Stimulated activated memory B cell treated with anti-CD40 and anti-IgM and Interleukin-4, amounts not matched to agents 10 μg/mL and 1 μg/mL and 100 μg/mL, for 72 hours (primary cell): ENCODE data around the gene CKS2.
"Not testable (repeated sequence)": the region's sequence is repeated elsewhere in the genome, so short reads cannot be mapped to it uniquely, and the experiment has no call there.

Source experiments
- ATAC-seq: fragments of 150-1000 bp; cut with Tn5 transposase; 2 replicates; pipeline ENCODE4 v1.10.0; 2021
- H3K27ac Mint-ChIP-seq: one replicate; pipeline ENCODE4 v1.8.0; 2022; ENCODE audit warnings: mild to moderate bottlenecking, mixed read lengths
- H3K27me3 Mint-ChIP-seq: one replicate; pipeline ENCODE4 v1.8.0; 2022; ENCODE audit warnings: mixed read lengths
- H3K36me3 Mint-ChIP-seq: one replicate; pipeline ENCODE4 v1.8.0; 2022; ENCODE audit warnings: mixed read lengths
- H3K4me1 Mint-ChIP-seq: one replicate; pipeline ENCODE4 v1.8.0; 2022; ENCODE audit warnings: mixed read lengths
- H3K4me3 Mint-ChIP-seq: one replicate; pipeline ENCODE4 v1.8.0; 2022; ENCODE audit warnings: mild to moderate bottlenecking, moderate library complexity, mixed read lengths
- H3K9me3 Mint-ChIP-seq: one replicate; pipeline ENCODE4 v1.8.0; 2022; ENCODE audit warnings: mixed read lengths

CKS2 gene

DNA sequence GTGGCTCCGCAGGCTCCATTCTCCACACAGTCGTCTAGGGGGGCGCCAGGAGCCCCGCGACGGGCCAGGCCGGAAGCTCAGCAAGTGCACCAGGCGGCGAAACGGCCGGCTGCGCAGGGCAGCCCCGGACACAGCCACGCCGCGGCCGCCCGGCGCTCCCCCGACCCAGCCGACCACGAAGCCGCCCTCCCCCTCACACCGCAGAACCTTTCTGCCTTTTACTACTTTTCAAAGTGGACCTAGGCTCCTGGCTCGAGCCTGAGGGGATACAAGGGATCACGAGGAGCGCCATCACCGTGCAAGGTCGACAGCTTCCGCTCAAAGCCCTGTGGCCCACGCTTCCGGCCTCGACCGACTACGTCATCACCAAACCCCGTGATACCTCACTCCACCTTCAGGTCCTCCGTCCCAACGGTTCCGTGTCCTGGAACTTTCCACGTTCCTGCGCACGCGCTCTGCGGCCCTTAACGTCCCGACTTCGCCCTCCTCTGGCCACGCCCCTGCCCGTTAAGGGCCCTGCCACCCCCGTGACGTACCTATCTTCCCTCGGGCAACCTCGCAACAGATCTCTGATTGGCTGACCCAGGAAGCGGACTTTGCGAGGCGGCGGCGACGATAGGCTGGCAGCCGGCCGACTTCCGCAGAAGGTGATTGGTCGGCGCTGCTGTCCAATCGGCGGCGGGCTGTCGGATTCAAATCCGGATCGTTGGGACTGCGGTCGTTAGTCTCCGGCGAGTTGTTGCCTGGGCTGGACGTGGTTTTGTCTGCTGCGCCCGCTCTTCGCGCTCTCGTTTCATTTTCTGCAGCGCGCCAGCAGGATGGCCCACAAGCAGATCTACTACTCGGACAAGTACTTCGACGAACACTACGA, at the start of gene CKS2:
Gene CKS2, plus strand, starts transcription at position 721 of the 871 bp plus-strand sequence. Its CDS starts 98 bp downstream, at position 819.
- Mint-ChIP-seq H3K27me3 (no peaks in the 10 kb centered on the region), H3K4me1 (peaks cover 26% of the 10 kb centered on the region), H3K27ac (peak within 1 kb of the TSS; percentile 99), H3K9me3 (no peaks in the 10 kb centered on the region), H3K36me3 (peaks cover 16% of the 10 kb centered on the region), H3K4me3 (peak within 1 kb of the TSS; percentile 94)
- peak; percentile 97 for ATAC-seq

DNA sequence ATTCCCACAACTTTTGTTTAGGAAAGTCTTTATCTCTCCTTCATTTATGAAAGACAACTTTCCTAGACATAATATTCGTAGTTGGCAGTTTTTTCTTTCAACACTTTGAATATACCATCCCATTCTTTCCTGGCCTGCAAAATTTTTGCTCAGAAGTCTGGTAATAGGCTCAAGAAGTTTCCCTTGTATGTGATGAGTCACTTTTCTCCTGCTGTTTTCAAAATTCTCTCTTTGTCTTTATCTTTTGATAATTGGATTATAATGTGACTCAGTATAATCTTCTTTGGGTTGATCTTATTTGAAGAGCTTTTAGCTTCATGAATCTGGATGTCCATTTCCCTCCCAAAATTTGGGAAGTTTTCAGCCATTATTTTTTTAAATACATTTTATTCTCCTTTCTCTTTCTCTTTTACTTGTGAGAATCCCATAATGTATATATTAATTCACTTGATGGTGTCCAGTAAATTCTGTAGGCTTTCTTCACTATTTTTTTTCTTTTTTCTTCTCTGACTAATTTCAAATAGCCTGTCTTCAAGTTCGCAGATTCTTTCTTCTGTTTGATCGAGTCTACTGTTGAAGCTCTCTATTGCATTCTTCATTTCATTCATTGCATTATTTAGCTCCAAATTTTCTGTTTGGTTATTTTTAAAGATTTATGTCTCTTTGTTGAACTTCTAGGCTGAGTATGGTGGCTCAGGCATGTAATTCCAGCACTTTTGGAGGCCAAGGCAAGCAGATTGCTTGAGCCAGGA, 37.3 kb upstream of the CKS2 start:
- Mint-ChIP-seq H3K36me3 (peaks cover 33% of the 10 kb centered on the region), H3K27me3 (peaks cover 10% of the 10 kb centered on the region), H3K9me3 (peaks cover 27% of the 10 kb centered on the region), H3K27ac (no peak overlapping the region), H3K4me1 (no peaks in the 10 kb centered on the region), H3K4me3 (no peak overlapping the region)
- ATAC-seq = no peak

DNA sequence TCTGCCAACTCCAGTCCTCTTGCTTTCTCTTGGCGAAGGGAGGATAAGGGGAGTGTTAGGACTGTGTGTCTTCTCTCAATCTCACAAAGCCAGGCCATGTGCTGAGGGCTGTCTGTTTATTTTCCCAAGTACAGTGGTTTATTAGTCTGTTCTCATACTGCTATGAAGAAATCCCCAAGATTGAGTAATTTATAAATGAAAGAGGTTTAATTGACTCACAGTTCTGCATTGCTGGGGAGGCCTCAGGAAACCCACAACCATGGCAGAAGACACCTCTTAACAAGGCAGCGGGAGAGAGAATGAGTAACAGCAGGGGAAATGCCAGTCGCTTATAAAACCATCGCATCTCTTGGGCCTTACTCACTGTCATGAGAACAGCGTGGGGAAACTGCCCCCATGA, 36.2 kb upstream of the CKS2 start:
- peaks cover 10% of the 10 kb centered on the region for H3K27me3 Mint-ChIP-seq
- no peaks in the 10 kb centered on the region for H3K4me1 Mint-ChIP-seq

DNA sequence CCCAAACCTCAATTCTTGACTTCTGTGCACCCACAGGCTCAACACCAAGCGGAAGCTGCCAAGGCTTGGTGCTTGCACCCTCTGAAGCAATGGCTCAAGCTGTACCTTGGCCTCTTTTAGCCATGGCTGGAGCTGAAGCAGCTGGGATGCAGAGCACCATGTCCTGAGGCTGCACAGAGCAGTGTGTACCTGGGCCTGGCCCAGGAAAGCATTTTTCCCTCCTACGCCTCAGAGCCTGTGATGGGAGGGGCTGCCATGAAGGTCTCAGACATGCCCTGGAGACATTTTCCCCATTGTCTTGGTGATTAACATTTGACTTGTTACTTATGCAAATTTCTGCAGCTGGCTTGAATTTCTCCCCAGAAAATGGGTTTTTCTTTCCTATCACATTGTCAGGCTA, 35.0 kb upstream of the CKS2 start:
- Mint-ChIP-seq H3K36me3 (peaks cover 33% of the 10 kb centered on the region), H3K9me3 (peaks cover 24% of the 10 kb centered on the region)
- H3K27me3 Mint-ChIP-seq, H3K27ac Mint-ChIP-seq, H3K4me3 Mint-ChIP-seq, ATAC-seq, H3K4me1 Mint-ChIP-seq: not testable (repeated sequence)

More for the DNA sequence above, 36.2 kb upstream of the CKS2 start:
- no peak for ATAC-seq
- H3K27ac Mint-ChIP-seq = no peak overlapping the region
- peaks cover 24% of the 10 kb centered on the region for H3K9me3 Mint-ChIP-seq
- H3K4me3 Mint-ChIP-seq = no peak overlapping the region
- H3K36me3 Mint-ChIP-seq = peaks cover 33% of the 10 kb centered on the region

DNA sequence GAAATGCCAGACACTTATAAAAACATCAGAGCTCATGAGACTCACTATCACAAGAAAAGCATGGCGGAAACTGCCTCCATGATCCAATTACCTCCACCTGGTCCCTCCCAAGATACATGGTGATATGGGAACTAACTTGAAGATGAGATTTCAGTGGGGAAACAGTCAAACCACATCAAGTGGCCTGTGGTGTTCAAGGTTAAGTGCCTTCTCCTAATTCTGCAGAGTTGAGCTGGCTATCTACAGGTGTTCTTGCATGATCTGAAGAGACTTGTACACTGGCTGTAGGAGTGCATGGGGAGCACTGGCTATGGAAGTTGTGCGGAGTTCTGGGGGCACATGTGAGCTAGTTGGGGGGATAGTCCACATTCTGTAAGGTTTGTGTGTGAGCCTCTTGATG, 34.0 kb upstream of the CKS2 start:
- H3K4me1 Mint-ChIP-seq = no peaks in the 10 kb centered on the region
- H3K27ac Mint-ChIP-seq = no peak overlapping the region
- H3K27me3 Mint-ChIP-seq = no peaks in the 10 kb centered on the region
- H3K36me3 Mint-ChIP-seq = peaks cover 29% of the 10 kb centered on the region
- peaks cover 20% of the 10 kb centered on the region for H3K9me3 Mint-ChIP-seq
- no peak overlapping the region for H3K4me3 Mint-ChIP-seq
- ATAC-seq = no peak

DNA sequence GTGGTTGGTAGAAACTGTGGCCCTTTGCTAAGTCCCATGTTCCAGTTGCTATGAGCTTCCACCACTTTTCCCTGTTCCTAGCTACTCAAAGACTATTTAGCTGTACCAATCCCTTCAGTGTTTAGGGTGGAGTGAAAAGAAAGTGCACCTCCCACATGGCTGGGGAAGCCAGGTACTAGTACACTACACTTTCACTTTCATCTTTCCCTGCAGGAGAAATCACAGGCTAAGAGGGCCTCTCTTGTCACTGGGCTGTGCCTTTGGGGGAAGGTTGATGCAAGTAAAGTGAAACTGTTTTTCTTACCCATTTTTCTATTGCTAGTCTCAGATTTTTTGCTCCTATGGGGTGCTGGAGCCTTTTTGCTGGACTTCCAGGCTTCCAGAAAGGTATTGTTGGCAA, 33.5 kb upstream of the CKS2 start:
- Mint-ChIP-seq H3K9me3 (peaks cover 20% of the 10 kb centered on the region), H3K27ac (no peak overlapping the region), H3K27me3 (no peaks in the 10 kb centered on the region), H3K36me3 (peaks cover 29% of the 10 kb centered on the region), H3K4me1 (no peaks in the 10 kb centered on the region), H3K4me3 (no peak overlapping the region)
- no peak for ATAC-seq

DNA sequence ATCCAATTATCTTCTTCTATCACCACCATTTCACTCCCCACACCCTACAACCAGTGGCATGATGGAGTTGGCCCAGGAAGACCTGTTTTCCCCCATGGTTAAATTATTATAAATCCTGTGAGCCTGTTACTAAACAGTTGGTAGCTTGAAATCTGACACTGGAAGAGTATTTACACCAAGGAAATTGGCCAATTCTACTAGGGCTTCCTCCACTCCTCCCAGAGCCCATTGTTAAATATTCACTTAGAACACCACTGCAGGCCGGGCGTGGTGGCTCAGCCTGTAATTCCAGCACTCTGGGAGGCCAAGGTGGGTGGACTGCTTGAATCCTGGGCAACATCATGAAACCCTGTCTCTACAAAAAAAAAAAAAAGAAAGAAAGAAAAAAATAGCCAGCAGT, 32.4 kb upstream of the CKS2 start:
- no peak overlapping the region for H3K4me3 Mint-ChIP-seq
- peaks cover 19% of the 10 kb centered on the region for H3K36me3 Mint-ChIP-seq
- no peaks in the 10 kb centered on the region for H3K4me1 Mint-ChIP-seq
- no peaks in the 10 kb centered on the region for H3K27me3 Mint-ChIP-seq
- H3K9me3 Mint-ChIP-seq = peaks cover 11% of the 10 kb centered on the region
- no peak overlapping the region for H3K27ac Mint-ChIP-seq
- no peak for ATAC-seq

DNA sequence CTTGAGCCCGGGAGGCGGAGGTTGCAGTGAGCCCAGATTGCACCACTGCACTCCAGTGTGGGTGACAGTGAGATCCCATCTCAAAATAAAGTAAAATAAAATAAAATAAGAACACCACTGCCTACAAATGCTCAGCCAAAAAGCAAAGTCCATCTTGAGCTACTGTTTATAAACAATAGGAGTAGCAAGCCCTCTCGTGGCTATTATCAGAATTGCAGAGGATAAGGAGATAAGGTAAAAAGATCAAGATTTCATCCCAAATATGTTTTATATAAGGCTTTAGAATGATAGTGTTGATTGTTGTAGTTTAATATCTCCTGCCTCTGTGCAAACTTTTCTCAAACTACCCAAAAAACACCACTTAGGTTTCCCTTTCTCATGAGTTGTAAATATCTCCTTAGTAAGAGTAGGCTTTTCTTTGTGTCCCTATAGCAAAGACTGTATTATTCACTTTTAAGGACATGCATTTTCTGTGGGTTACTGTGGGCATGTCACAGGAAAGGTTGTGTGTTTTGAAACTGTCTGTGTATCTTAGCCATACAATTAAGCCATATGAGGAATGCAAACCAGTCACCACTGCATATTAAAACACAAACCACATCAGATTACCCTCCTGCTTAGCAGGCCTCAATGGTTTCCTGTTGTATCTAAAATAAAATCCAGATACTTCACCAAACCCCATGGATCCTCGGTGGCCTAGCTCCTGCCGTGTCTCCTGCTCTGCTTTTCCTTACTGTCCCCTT, 31.8 kb upstream of the CKS2 start:
- Mint-ChIP-seq H3K4me1 (no peaks in the 10 kb centered on the region), H3K9me3 (peaks cover 6% of the 10 kb centered on the region), H3K27ac (no peak overlapping the region), H3K27me3 (no peaks in the 10 kb centered on the region), H3K4me3 (no peak overlapping the region), H3K36me3 (peaks cover 13% of the 10 kb centered on the region)
- ATAC-seq = no peak

DNA sequence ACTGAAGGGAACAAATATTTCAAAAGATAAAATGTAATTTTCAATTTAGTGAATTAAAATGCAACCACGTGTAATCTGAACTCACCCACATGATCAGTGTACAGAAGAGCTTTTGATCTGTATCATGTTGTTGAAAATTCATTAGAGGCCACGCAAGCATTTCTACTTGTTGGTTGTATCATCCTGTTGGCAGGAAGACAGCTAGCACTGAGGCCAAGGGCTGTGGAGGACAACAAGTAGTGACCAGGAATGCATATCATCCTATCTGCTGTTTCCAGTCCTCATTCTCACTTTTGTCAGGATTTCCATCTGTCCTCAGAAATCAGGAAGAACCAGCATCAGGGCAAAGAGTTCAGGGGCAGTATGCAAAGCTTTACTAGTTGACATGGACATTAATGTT, 29.9 kb upstream of the CKS2 start:
- Mint-ChIP-seq H3K36me3 (peaks cover 8% of the 10 kb centered on the region), H3K27me3 (no peaks in the 10 kb centered on the region), H3K4me1 (no peaks in the 10 kb centered on the region), H3K27ac (no peak overlapping the region), H3K4me3 (no peak overlapping the region), H3K9me3 (peaks cover 6% of the 10 kb centered on the region)
- no peak for ATAC-seq

DNA sequence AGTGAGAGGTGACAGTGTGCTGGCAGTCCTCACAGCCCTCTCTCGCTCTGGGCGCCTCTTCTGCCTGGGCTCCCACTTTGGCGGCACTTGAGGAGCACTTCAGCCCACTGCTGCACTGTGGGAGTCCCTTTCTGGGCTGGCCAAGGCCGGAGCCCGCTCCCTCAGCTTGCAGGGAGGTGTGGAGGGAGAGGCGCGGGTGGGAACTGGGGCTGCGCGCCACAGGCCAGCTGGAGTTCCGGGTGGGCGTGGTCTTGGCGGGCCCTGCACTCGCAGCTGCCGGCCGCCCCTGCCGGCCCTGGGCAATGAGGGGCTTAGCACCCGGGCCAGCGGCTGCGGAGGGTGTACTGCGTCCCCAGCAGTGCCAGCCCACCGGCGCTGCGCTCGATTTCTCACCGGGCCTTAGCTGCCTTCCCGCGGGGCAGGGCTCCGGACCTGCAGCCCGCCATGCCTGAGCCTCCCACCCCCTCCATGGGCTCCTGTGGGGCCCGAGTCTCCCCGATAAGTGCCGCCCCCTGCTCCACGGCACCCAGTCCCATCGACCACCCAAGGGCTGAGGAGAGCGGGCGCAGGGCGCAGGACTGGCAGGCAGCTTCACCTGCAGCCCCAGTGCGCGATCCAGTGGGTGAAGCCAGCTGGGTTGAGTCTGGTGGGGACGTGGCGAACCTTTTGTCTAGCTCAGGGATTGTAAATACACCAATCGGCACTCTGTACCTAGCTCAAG, 28.6 kb upstream of the CKS2 start:
- not testable (repeated sequence) for H3K27me3 Mint-ChIP-seq, H3K27ac Mint-ChIP-seq, H3K36me3 Mint-ChIP-seq, ATAC-seq, H3K9me3 Mint-ChIP-seq, H3K4me1 Mint-ChIP-seq
- H3K4me3 Mint-ChIP-seq = peak overlapping the region; percentile 62

DNA sequence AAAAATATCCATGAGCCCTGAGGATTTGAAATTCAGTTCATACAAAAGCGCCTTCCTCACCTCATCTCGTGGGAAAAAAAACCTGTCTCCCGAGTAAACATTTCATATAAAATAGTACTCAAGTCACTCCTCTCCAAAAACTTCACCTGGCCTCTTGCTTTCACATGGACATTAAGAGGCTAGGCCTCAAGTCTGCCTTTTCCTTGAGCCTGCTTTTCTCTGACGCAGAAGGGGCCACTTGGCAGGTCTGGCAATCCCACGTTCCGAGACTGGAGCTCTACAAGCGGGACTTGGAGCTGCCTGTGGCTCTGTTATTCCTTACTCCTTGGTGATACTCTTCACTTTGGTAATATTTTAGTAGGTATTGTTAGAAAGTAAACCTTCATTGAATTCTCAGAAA, 26.9 kb upstream of the CKS2 start:
- Mint-ChIP-seq H3K9me3 (no peaks in the 10 kb centered on the region), H3K27me3 (no peaks in the 10 kb centered on the region), H3K27ac (no peak overlapping the region), H3K4me1 (no peaks in the 10 kb centered on the region), H3K4me3 (no peak overlapping the region), H3K36me3 (peaks cover 11% of the 10 kb centered on the region)
- no peak for ATAC-seq

DNA sequence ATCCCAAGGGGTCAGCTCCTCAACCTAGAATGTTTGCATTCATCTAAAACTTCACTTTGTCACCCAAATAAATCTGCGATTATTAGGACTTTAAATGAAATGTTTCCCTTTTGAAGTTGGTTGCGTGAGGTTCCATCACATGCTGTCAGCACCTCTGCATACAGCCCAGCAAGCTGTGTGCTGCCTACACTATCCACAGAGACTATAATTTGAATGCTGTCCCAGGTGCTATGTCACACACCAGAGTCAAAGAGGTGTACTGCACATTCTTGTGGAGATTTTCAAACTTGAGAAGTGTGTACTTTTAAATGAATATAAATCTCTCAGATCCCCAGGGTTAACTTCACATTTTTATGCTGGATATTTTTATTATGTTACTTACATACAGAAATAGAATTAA, 19.3 kb upstream of the CKS2 start:
- no peaks in the 10 kb centered on the region for H3K9me3 Mint-ChIP-seq
- peaks cover 23% of the 10 kb centered on the region for H3K36me3 Mint-ChIP-seq
- no peak overlapping the region for H3K27ac Mint-ChIP-seq
- no peaks in the 10 kb centered on the region for H3K4me1 Mint-ChIP-seq
- no peaks in the 10 kb centered on the region for H3K27me3 Mint-ChIP-seq
- no peak overlapping the region for H3K4me3 Mint-ChIP-seq
- no peak for ATAC-seq

DNA sequence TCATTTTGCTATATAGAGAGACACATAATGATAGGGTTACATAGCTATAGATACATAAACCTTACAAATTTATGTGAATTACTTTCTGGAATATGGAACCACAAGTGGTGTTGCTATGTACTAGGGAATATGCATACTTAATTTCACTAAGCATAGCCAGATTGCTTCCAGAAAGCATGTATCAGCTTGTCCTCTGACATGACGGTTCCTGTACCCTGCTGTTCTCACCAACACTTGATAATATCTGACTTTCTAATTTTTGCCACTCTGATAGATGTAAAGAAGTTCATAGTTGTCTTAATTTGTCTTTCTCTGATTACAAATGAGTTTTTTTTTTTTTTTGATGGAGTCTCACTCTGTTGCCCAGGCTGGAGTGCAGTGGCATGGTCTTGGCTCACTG, 18.0 kb upstream of the CKS2 start:
- Mint-ChIP-seq H3K27me3 (no peaks in the 10 kb centered on the region), H3K4me3 (no peak overlapping the region), H3K9me3 (no peaks in the 10 kb centered on the region), H3K36me3 (peaks cover 15% of the 10 kb centered on the region), H3K27ac (no peak overlapping the region), H3K4me1 (no peaks in the 10 kb centered on the region)
- no peak for ATAC-seq

DNA sequence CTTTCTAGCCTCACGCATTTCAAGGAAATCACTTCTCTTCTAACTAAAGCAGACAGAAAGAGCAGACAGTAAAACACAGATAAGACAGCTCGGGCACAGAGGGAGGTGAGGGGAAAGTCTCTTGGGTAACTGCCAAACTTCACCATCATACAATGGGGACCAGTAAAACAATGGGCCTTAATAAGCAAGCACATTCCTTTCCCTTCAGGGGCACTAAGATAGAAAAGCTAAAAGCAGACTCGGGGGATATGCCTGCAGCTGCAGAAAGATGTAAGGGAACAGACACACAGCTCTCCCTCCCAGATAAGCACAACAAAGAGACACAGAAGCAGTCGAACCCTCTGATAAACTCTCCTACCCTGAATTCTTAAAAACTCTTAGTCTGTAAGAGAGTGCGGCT, 15.6 kb upstream of the CKS2 start:
- H3K27ac Mint-ChIP-seq = no peak overlapping the region
- H3K9me3 Mint-ChIP-seq = no peaks in the 10 kb centered on the region
- no peaks in the 10 kb centered on the region for H3K4me1 Mint-ChIP-seq
- no peak for ATAC-seq
- no peaks in the 10 kb centered on the region for H3K27me3 Mint-ChIP-seq
- H3K36me3 Mint-ChIP-seq = peaks cover 15% of the 10 kb centered on the region
- no peak overlapping the region for H3K4me3 Mint-ChIP-seq

DNA sequence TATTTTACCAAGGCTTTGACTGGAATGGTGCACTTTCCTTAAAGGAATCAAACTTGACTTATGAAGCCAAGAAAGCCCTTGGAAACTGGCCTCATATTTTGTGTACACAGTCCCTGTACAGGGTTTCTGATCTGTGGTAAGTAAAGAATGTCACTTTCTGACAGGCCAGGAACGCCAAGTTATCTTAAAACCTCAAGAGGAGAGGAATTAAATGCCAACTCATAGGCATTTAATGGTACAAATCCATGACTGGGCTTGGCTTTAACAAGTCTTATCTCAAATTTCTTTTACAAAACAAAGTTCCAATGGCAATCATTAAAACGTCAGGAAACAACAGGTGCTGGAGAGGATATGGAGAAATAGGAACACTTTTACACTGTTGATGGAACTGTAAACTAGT, 9.0 kb upstream of the CKS2 start:
- H3K27me3 Mint-ChIP-seq, H3K27ac Mint-ChIP-seq, H3K36me3 Mint-ChIP-seq, H3K4me3 Mint-ChIP-seq, H3K9me3 Mint-ChIP-seq, ATAC-seq: not testable (repeated sequence)
- H3K4me1 Mint-ChIP-seq = peaks cover 30% of the 10 kb centered on the region
